Renal cortex interstitium (tissue), 11 donors: ENCODE results near the gene BBS9. TPM values are rescaled to one million over a fixed set of nuclear protein-coding genes. Genes with fewer than 3 reads are reported as not detected.
A peak's percentile ranks its signal among the peaks of the same experiment; 100 is the strongest.
"Not testable (repeated sequence)": the region's sequence is repeated elsewhere in the genome, so short reads cannot be mapped to it uniquely, and the experiment has no call there.

Source experiments
- DNase-seq, 11 donors: peaks; one replicate each; pipeline ENCODE4 v3.0.0-alpha.2; 2013; ENCODE audit warnings: low read depth in 9 of 11, low spot score in 4 of 11; ENCODE audit errors: extremely low read depth in 1 of 11
- polyA plus RNA-seq, 3 donors: library from polyadenylated mRNA; unstranded; fragments of 120-200 nt; gene quantifications; one replicate each; pipeline ENCODE4 v1.2.1, GENCODE V29; 2013; ENCODE audit not compliant: insufficient read length in 3 of 3

The BBS9 gene
- polyA plus RNA-seq, 3 donors: 15.5 to 17.2 (median 16.9) TPM

DNA sequence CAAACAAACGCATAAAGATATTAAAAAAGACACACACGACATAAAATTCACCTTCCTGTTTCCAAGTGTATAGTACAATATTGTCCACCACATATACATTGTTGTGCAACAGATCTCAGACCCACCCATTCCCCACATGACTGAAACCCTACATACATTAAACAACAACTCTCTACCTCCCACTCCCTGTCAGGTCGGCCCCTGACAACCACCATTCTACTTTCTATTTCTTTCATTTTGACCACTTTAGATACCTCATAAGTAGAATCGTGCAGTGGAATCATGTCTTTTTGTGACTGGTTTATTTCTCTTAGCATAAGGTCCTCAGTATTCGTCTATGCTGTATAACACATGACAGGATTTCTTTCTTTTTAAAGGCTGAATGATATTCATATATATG is 320.5 kb downstream of the BBS9 start:
- DNase-seq: no peak

DNA sequence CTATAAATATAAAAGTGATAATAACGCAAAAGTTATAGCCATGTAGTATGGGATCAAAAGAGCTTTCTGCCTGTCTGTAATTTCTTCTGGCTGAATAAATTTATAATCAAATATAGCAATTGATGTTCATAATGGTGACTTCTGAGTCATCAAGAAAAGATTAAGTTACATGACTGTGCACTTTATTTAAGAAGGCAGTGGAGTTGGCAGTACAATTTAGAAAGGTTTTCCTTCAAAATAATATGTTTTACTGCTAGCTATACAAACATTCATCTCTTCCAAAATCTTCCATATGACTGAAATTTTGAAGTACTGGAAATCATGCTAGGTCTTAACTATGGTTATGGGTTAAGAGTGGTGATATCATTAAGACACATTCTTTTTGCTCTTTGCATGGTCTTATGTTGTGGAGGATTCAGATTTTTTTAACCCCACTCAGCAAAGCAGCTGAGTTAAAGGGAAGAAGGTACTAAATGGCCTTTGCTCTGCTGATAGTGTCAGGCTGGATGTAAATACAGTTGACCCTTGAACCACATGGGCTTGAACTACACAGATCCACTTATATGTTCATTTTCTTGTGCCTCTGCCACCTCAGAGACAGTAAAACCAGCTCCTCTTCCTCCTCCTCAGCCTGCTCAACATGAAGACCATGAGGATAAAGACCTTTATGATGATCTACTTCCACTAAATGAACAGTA is 323.6 kb downstream of the BBS9 start:
- DNase-seq: no peak

GRCh38 chr7:33457039-33457438 is 327.7 kb downstream of the BBS9 start:
- DNase-seq: no peak

GRCh38 chr7:33458581-33458980 is 329.2 kb downstream of the BBS9 start:
- DNase-seq: no peak

- peak in 6 of 11 donors; percentile 16 to 35 (median 24) for DNase-seq
Measured at GRCh38 chr7:33459340-33459751, 330.0 kb downstream of the BBS9 start.

DNA sequence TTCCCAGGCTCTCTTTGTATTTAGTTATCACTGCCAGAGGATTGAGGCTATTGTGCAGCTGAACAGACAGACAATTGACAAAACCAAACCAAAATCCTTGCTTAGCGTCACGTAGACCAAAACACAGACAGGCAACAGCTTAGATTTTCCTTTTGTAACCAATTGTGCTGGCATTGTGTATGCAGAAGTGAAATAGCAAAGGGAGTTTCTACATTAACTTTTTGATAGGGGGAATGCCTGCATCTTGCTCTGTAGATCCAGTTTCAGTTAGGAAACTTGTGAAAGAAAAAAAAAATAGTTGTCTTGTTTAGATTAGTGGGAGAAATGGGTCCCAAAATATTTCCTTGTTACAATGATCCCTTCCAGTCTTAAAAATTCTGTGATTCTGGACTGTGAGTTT is 333.8 kb downstream of the BBS9 start:
- DNase-seq: no peak

DNA sequence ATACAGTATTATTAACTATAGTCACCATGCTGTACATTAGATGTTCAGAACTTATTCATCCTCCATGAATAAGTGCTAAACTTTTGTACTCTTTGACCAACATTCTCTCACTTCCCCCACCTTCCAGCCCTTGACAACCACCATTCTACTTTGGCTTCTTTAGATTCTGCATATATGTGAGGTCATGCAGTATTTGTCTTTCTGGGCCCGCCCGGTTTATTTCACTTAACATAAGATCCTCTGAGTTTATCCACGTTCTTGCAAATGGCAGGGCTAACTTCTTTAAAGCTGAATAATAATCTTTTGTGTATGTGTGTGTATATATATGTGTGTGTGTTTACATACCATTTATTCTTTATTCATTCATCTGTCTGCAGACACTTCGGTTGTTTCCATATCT is 336.8 kb downstream of the BBS9 start:
- no peak for DNase-seq

GRCh38 chr7:33471636-33472242 is 342.4 kb downstream of the BBS9 start:
- no peak for DNase-seq

DNA sequence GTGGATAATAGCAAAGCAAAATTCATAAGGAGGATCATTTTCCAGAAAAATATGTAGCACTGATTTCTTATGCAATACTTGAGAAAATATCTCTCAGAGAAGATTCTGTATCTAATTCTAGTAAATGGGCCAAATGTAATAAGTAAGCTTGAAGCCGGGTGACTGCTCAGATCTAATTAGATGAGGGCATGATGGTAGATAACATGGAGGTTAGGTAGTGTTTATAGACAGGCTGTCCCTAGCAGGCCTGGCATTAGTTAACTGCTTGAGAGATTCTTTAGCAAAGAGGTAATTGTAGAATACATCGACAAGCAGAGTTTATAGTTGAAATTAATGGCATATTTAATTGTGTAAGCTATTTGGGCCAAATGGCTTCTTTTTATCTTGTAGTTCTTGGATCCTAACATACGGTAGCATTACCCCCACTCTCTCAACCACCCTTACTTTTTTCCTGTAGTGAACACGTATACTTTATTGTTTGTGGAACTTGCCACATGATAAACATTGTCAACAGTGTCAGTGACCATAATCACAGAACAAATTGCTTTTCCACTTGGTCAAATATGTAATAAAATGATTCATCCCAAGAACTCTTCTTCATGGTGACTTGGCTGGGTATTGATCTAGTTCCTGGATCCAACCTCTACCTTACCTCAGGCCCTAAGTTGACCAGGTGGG is 343.1 kb downstream of the BBS9 start:
- no peak for DNase-seq

GRCh38 chr7:33477719-33478480 is 348.5 kb downstream of the BBS9 start:
- no peak for DNase-seq

DNA sequence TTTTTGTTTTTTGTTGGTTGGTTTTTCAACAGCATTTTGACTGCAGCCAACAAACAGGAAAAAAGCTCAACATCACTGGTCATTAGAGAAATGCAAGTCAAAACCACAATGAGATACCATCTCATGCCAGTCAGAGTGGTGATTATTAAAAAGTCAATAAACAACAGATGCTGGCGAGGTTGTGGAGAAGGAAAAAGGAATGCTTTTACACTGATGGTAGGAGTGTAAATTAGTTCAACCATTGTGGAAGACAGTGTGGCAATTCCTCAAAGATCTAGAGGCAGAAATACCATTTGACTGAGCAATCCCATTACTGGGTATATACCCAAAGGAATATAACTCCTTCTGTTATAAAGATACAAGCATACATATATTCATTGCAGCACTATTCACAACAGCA is 355.1 kb downstream of the BBS9 start:
- DNase-seq: not testable (repeated sequence)

DNA sequence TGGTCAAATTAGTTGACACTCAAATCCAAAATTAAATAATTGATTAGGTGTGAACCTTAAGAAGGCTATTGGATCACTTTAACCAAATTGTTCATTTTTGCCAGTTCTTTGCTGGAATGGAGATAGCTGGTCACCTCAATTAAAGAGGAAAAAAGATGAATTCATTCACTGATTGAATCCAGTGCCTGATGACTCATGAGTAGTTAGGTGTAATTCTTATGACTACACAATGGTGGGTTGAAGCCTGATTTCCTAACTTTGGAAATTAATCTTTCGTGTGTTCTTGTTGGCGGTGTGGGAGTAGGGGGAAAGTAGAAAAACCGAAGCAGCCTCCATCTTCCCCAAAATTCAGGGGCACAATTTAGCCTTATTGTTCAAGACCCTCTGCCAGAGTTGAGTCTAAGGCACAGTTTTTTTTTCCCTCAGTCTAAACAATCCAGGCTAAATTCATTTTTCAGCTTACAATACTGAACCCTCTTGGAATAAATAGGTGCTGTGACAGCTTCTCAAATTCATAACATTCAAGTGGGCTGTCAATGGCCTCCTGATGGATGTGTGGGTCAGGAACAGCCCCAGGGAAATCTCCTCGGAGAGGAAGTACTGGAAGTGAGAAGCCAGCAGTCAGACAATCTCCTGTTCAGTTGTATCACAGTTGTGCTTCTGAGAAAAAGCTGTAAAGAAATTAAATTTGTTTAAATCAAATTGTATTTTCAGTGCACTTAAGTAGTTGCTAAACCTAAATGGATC is 356.6 kb downstream of the BBS9 start:
- no peak for DNase-seq

- DNase-seq: no peak
Measured at GRCh38 chr7:33486633-33487032, 357.3 kb downstream of the BBS9 start.

- no peak for DNase-seq
Measured at GRCh38 chr7:33487998-33488682, 358.8 kb downstream of the BBS9 start.

- peak in 2 of 11 donors; percentile 8 to 24 for DNase-seq
Measured at GRCh38 chr7:33494474-33494873, 365.1 kb downstream of the BBS9 start.

GRCh38 chr7:33495207-33495606 is 365.8 kb downstream of the BBS9 start:
- peak in 2 of 11 donors; percentile 11 to 15 for DNase-seq

- no peak for DNase-seq
Measured at GRCh38 chr7:33497051-33497450, 367.7 kb downstream of the BBS9 start.
